Endothelial cell of umbilical vein (primary cell): ENCODE measurements around the gene SULT2B1.

Source experiments
- EZH2 ChIP-seq: IDR thresholded peaks from 2 replicates; pipeline ENCODE4 v1.6.1; 2012; ENCODE audit warnings: borderline replicate concordance, low read depth, mild to moderate bottlenecking, moderate library complexity, low read length, inconsistent platforms; ENCODE audit not compliant: severe bottlenecking
- FOS ChIP-seq: IDR thresholded peaks from 2 replicates; pipeline ENCODE4 v1.6.1; 2011; ENCODE audit warnings: mild to moderate bottlenecking, low read length, moderate library complexity, borderline replicate concordance; ENCODE audit not compliant: insufficient read depth
- MYC ChIP-seq: IDR thresholded peaks from one replicate; pipeline ENCODE4 v1.6.1; 2011; ENCODE audit warnings: mild to moderate bottlenecking, low read depth, low read length
- POLR2A ChIP-seq: IDR thresholded peaks from 2 replicates; pipeline ENCODE4 v1.6.1; 2012; ENCODE audit warnings: low read depth, mild to moderate bottlenecking, control low read depth, low read length
- TF ChIP-seq, protein P1 (sequence below), 2 donors: IDR thresholded peaks; 1 replicate in 1 of 2; 2 replicates in 1 of 2; pipeline ENCODE4 v1.5.1; 2011; ENCODE audit warnings: low read length in 2 of 2, mild to moderate bottlenecking in 2 of 2, moderate library complexity in 2 of 2, control low read depth in 1 of 2, inconsistent platforms in 1 of 2, low read depth in 1 of 2; ENCODE audit not compliant: insufficient read depth in 1 of 2; ENCODE audit errors: extremely low read depth in 1 of 2

DNA sequence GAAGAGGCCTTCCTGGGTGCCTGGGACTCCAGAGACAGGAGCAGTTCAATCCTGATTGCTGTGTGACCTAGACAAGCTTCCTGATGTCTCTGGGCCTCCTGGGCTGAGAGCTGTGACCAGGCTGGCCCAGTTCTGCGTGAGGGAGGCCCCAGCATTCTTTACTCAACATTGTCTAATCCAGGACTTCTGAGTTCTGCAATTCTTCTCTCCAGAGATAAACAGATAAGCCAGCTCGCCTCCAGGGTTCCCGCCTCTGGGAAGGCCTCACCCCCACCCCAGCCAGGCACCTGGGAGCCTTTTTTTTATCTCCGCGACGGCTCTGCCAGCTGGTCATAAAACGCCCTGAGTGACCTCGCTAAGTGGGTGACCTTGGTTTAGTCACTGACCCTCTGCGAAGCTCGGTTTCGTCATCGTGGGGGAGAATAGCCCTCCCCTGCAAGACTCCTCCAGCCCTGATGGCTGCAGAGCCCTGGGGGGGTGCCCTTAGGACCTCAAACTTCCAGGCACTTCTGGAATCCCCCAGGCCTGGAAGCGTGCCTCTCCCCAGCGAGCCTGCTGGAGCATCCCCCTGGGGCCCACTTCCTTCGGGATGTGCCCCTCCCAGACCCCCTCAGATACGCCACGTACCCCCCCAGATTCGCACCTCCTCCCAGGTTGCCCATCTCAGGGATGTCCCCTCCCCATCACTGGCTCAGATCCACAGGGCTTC lies 1.9 kb downstream of the SULT2B1 start:
- TF ChIP-seq, protein P1, sequence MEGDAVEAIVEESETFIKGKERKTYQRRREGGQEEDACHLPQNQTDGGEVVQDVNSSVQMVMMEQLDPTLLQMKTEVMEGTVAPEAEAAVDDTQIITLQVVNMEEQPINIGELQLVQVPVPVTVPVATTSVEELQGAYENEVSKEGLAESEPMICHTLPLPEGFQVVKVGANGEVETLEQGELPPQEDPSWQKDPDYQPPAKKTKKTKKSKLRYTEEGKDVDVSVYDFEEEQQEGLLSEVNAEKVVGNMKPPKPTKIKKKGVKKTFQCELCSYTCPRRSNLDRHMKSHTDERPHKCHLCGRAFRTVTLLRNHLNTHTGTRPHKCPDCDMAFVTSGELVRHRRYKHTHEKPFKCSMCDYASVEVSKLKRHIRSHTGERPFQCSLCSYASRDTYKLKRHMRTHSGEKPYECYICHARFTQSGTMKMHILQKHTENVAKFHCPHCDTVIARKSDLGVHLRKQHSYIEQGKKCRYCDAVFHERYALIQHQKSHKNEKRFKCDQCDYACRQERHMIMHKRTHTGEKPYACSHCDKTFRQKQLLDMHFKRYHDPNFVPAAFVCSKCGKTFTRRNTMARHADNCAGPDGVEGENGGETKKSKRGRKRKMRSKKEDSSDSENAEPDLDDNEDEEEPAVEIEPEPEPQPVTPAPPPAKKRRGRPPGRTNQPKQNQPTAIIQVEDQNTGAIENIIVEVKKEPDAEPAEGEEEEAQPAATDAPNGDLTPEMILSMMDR (IDR thresholded peaks at IDR 0.05; ENCODE audit: extremely low read depth in 1 of 2, insufficient read depth in 1 of 2, low read depth in 1 of 2, low read length in 2 of 2) = no peak
- TF ChIP-seq EZH2 = no peak
- TF ChIP-seq MYC = no peak
- TF ChIP-seq POLR2A = no peak
- no peak for TF ChIP-seq FOS
